Karpas-422 (cell line): ENCODE results near the gene MTHFD2L. TPM values are rescaled to one million over a fixed set of nuclear protein-coding genes. Genes with fewer than 3 reads are reported as not detected.

Experiments
- DNase-seq: peaks from one replicate; pipeline ENCODE4 v3.0.0-alpha.2; 2015
- H2AFZ ChIP-seq: fragments of 200-600 bp; sonication (generic); 2 replicates; pipeline ENCODE4 v1.6.1; 2014; ENCODE audit warnings: antibody characterized with exemption, low read length, mixed read lengths
- H3K27ac ChIP-seq: fragments of 200-600 bp; sonication (generic); 2 replicates; pipeline ENCODE4 v1.5.1; 2014; ENCODE audit warnings: mild to moderate bottlenecking, low read length, moderate library complexity
- H3K27me3 ChIP-seq: fragments of 200-600 bp; sonication (generic); 2 replicates; pipeline ENCODE4 v1.6.1; 2014; ENCODE audit warnings: low read length, mixed read lengths
- H3K36me3 ChIP-seq: fragments of 200-600 bp; sonication (generic); 2 replicates; pipeline ENCODE4 v1.6.1; 2014; ENCODE audit warnings: low read length, mixed read lengths; ENCODE audit not compliant: insufficient read depth
- H3K4me1 ChIP-seq: fragments of 200-600 bp; sonication (generic); 2 replicates; pipeline ENCODE4 v1.6.1; 2014; ENCODE audit warnings: mild to moderate bottlenecking, low read length, mixed read lengths
- H3K4me2 ChIP-seq: fragments of 200-600 bp; sonication (generic); 2 replicates; pipeline ENCODE4 v1.6.1; 2014; ENCODE audit warnings: low read length, low read depth, mild to moderate bottlenecking; ENCODE audit not compliant: poor library complexity, severe bottlenecking
- H3K4me3 ChIP-seq: fragments of 200-600 bp; sonication (generic); 2 replicates; pipeline ENCODE4 v1.5.1; 2014; ENCODE audit warnings: mild to moderate bottlenecking, antibody characterized with exemption, low read length, mixed read lengths
- H3K79me2 ChIP-seq: fragments of 200-600 bp; sonication (generic); 2 replicates; pipeline ENCODE4 v1.6.1; 2014; ENCODE audit warnings: mild to moderate bottlenecking, low read length, mixed read lengths
- H3K9ac ChIP-seq: fragments of 200-600 bp; sonication (generic); 2 replicates; pipeline ENCODE4 v1.6.0; 2014; ENCODE audit warnings: low read length
- H3K9me2 ChIP-seq: fragments of 200-600 bp; sonication (generic), shearing (Covaris generic); replicated peaks from 2 replicates; pipeline ENCODE4 v1.6.0; 2014; ENCODE audit warnings: mild to moderate bottlenecking, low read length, moderate library complexity; ENCODE audit not compliant: insufficient read depth
- H3K9me3 ChIP-seq: fragments of 300-700, 200-600 bp; sonication (generic); 2 replicates; pipeline ENCODE4 v1.6.1; 2014; ENCODE audit warnings: low read length, mixed read lengths
- H4K20me1 ChIP-seq: fragments of 200-600 bp; sonication (generic); 2 replicates; pipeline ENCODE4 v1.6.1; 2014; ENCODE audit warnings: mild to moderate bottlenecking, antibody characterized with exemption, low read length, low read depth; ENCODE audit not compliant: insufficient read depth
- total RNA-seq: library from RNA; depleted of rRNA; stranded (reverse); fragments of >200 nt; shearing (Covaris generic); gene quantifications from 2 replicates; pipeline ENCODE4 v1.2.3, GENCODE V29; 2014; ENCODE audit warnings: low replicate concordance

Gene MTHFD2L
- total RNA-seq, 1 experiment from 2014 or later: 23.6 TPM

GRCh38 chr4:74223801-74224200, 65.9 kb downstream of the MTHFD2L start:
- no peak overlapping the region for H3K4me2 ChIP-seq
- H3K9me2 ChIP-seq: no peaks in the 10 kb centered on the region
- no peaks in the 10 kb centered on the region for H4K20me1 ChIP-seq
- no peaks in the 10 kb centered on the region for H3K4me1 ChIP-seq
- H3K9me3 ChIP-seq: no peaks in the 10 kb centered on the region
- no peak overlapping the region for H3K9ac ChIP-seq
- H2AFZ ChIP-seq: no peak overlapping the region
- H3K36me3 ChIP-seq: no peaks in the 10 kb centered on the region
- no peaks in the 10 kb centered on the region for H3K79me2 ChIP-seq
- no peaks in the 10 kb centered on the region for H3K27me3 ChIP-seq
- H3K27ac ChIP-seq: no peak overlapping the region
- peak; percentile 37 for DNase-seq
- no peak overlapping the region for H3K4me3 ChIP-seq

- Histone ChIP-seq H3K79me2 (no peaks in the 10 kb centered on the region), H3K9me2 (no peaks in the 10 kb centered on the region), H4K20me1 (no peaks in the 10 kb centered on the region), H3K27ac (no peak overlapping the region), H3K4me1 (no peaks in the 10 kb centered on the region), H3K36me3 (no peaks in the 10 kb centered on the region), H3K4me2 (no peak overlapping the region), H2AFZ (no peak overlapping the region), H3K4me3 (no peak overlapping the region), H3K9ac (no peak overlapping the region), H3K27me3 (no peaks in the 10 kb centered on the region), H3K9me3 (no peaks in the 10 kb centered on the region)
- DNase-seq: peak; percentile 92
Observed at GRCh38 chr4:74228691-74229640, 71.0 kb downstream of the MTHFD2L start.

- H3K4me2 ChIP-seq: no peak overlapping the region
- H3K4me1 ChIP-seq: no peaks in the 10 kb centered on the region
- H2AFZ ChIP-seq: no peak overlapping the region
- H3K27ac ChIP-seq: no peak overlapping the region
- no peak overlapping the region for H3K4me3 ChIP-seq
- no peak overlapping the region for H3K9ac ChIP-seq
- no peaks in the 10 kb centered on the region for H3K27me3 ChIP-seq
- peak; percentile 36 for DNase-seq
- H3K9me2 ChIP-seq: no peaks in the 10 kb centered on the region
- no peaks in the 10 kb centered on the region for H3K9me3 ChIP-seq
- no peaks in the 10 kb centered on the region for H4K20me1 ChIP-seq
- H3K79me2 ChIP-seq: no peaks in the 10 kb centered on the region
- no peaks in the 10 kb centered on the region for H3K36me3 ChIP-seq
Observed at GRCh38 chr4:74230902-74231499, 73.1 kb downstream of the MTHFD2L start.

GRCh38 chr4:74235135-74235534, 77.2 kb downstream of the MTHFD2L start:
- Histone ChIP-seq H4K20me1 (no peaks in the 10 kb centered on the region), H3K4me1 (no peaks in the 10 kb centered on the region), H3K4me3 (no peak overlapping the region), H3K9me3 (no peaks in the 10 kb centered on the region), H3K9me2 (no peaks in the 10 kb centered on the region), H3K27me3 (no peaks in the 10 kb centered on the region), H3K4me2 (no peak overlapping the region), H3K79me2 (no peaks in the 10 kb centered on the region), H3K36me3 (no peaks in the 10 kb centered on the region), H3K27ac (no peak overlapping the region), H2AFZ (no peak overlapping the region), H3K9ac (no peak overlapping the region)
- DNase-seq: peak; percentile 39

- no peaks in the 10 kb centered on the region for H3K79me2 ChIP-seq
- H3K9me2 ChIP-seq: no peaks in the 10 kb centered on the region
- no peak overlapping the region for H2AFZ ChIP-seq
- H4K20me1 ChIP-seq: no peaks in the 10 kb centered on the region
- H3K9ac ChIP-seq: no peak overlapping the region
- H3K36me3 ChIP-seq: no peaks in the 10 kb centered on the region
- no peak overlapping the region for H3K27ac ChIP-seq
- no peaks in the 10 kb centered on the region for H3K27me3 ChIP-seq
- H3K4me1 ChIP-seq: no peaks in the 10 kb centered on the region
- H3K4me2 ChIP-seq: no peak overlapping the region
- H3K4me3 ChIP-seq: no peak overlapping the region
- no peaks in the 10 kb centered on the region for H3K9me3 ChIP-seq
- peak; percentile 9 for DNase-seq
Observed at GRCh38 chr4:74237425-74237966, 79.6 kb downstream of the MTHFD2L start.

GRCh38 chr4:74244049-74244448, 86.1 kb downstream of the MTHFD2L start:
- Histone ChIP-seq H3K9me2 (no peaks in the 10 kb centered on the region), H3K27me3 (no peaks in the 10 kb centered on the region), H2AFZ (no peak overlapping the region), H3K4me2 (no peak overlapping the region), H3K9me3 (no peaks in the 10 kb centered on the region), H3K79me2 (no peaks in the 10 kb centered on the region), H3K36me3 (no peaks in the 10 kb centered on the region), H3K4me1 (no peaks in the 10 kb centered on the region), H3K27ac (no peak overlapping the region), H3K4me3 (no peak overlapping the region), H3K9ac (no peak overlapping the region), H4K20me1 (no peaks in the 10 kb centered on the region)
- no peak for DNase-seq

GRCh38 chr4:74252933-74253332, 95.0 kb downstream of the MTHFD2L start:
- Histone ChIP-seq H3K36me3 (no peaks in the 10 kb centered on the region), H3K4me2 (no peak overlapping the region), H3K27ac (no peak overlapping the region), H4K20me1 (no peaks in the 10 kb centered on the region), H3K9me2 (no peaks in the 10 kb centered on the region), H2AFZ (no peak overlapping the region), H3K4me1 (no peaks in the 10 kb centered on the region), H3K27me3 (0 out of 2 replicates have a peak, but pooled peaks cover 3% of the 10 kb centered on the region), H3K79me2 (no peaks in the 10 kb centered on the region), H3K4me3 (no peak overlapping the region), H3K9ac (no peak overlapping the region), H3K9me3 (peaks cover 4% of the 10 kb centered on the region; the same call in 1 of the 2 replicates)
- DNase-seq: no peak

- Histone ChIP-seq H3K9me3 (peaks cover 4% of the 10 kb centered on the region; the same call in 1 of the 2 replicates), H3K4me3 (no peak overlapping the region), H3K4me1 (no peaks in the 10 kb centered on the region), H3K27me3 (0 out of 2 replicates have a peak, but pooled peaks cover 3% of the 10 kb centered on the region), H4K20me1 (no peaks in the 10 kb centered on the region), H3K9me2 (no peaks in the 10 kb centered on the region), H2AFZ (no peak overlapping the region), H3K79me2 (no peaks in the 10 kb centered on the region), H3K9ac (no peak overlapping the region), H3K4me2 (no peak overlapping the region), H3K36me3 (no peaks in the 10 kb centered on the region), H3K27ac (no peak overlapping the region)
- no peak for DNase-seq
Observed at GRCh38 chr4:74254386-74254785, 96.5 kb downstream of the MTHFD2L start.
